HG02884 (cell line): ENCODE measurements around the gene DIPK1A.

ENCODE experiments used
- ATAC-seq: cut with Tn5 transposase; IDR thresholded peaks from one replicate; pipeline ENCODE4 v1.9.1; 2021; ENCODE audit warnings: mild to moderate bottlenecking, moderate library complexity; ENCODE audit not compliant: unreplicated experiment

DIPK1A gene

DNA sequence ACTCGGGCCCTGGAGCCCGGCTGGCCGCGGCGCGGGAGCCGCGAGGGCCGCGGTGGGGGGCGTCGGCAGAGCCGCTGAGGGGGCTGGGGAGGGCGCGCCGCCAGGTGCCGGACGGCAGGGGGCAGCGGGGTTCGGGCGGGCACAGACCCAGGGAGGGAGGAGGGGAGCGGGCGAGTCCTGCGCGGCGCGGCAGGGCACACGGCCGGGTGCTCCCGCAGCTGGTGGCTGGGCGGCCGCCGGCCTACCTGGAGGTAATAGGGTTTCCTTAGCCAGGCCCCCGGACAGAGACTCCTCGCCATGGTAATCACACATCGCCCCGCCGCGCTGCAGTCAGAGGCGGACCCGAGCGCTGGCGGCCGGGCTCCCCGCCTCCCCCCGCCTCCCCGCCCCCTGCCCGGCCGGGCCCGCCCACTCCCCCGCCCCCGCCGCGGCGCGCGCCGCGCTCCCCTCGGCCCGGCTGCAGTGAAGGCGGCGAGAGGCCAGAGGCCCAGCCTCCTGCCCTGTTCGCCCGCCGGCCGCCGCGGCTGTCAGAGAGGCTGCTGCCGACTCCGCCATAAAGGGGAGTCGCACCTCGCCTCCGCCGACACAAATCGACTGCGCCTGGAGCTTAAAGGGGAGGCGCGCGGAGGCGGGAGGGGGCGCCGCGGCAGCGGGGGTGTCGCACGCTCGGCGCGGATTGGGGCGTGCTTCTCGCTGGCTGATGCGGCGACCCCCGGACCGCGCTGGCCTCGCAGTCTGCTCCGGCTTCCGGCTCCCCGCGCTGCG is at the start of gene DIPK1A:
DIPK1A (minus strand) TSS at position 332 of the 765 bp plus-strand sequence; CDS start at position 299, 33 bp downstream.
- ATAC-seq = peak; percentile 24

DNA sequence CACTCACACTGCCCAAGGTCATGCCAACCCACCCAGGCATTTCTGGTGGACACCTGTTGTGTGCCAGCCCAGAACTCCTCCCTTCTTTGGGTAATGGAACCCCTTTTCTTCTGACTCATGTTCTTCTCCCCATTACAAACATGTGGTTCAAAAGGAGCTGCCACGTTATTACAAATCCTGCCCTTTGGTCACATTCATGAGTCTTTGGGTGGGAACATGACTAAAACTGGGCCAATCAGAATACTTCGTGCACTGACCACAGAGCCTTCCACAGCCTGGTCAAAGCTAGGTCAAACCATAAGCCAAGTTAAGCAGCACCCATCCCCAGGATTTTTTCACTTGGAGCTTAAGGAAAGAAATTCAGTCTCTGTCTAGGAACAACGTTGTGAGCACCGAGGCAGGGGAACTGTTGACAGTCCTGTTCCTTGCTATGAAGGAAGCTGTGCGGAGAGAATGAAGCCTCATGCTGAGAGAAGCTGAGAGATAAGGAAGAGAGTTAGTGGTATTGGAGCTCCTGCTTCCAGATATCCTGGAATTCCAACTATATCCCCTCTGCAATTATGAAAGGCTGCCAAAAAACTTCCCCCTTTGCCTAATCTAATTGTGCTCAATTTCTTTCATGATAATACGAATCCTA is 46.8 kb upstream of the DIPK1A start:
- no peak for ATAC-seq

DNA sequence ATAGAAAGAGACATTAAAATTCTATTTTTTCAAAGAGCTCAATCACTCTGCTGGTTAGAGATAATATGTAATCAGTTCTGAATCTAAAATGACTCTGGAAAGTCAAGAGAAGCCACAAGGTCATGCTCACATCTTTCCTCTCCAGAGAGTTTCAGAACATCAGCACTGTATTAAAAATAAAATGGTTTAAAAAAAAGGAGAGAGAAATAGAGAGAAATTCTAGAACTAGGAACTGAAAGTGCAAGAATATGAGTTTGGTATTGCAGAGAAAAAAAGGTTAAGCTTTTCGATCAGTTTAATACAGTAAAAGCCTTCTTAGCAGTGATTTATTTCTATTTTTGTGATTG is 44.0 kb upstream of the DIPK1A start:
- ATAC-seq = no peak

- no peak for ATAC-seq
These were observed 43.4 kb upstream of the DIPK1A start for GRCh38 chr1:93004566-93005251.

- ATAC-seq = no peak
These were observed 42.7 kb upstream of the DIPK1A start for GRCh38 chr1:93003981-93004380.

- ATAC-seq = no peak
These were observed 41.5 kb upstream of the DIPK1A start for GRCh38 chr1:93002781-93003180.

- no peak for ATAC-seq
These were observed 40.6 kb upstream of the DIPK1A start for GRCh38 chr1:93001893-93002292.

- no peak for ATAC-seq
These were observed 39.5 kb upstream of the DIPK1A start for GRCh38 chr1:93000751-93001175.

DNA sequence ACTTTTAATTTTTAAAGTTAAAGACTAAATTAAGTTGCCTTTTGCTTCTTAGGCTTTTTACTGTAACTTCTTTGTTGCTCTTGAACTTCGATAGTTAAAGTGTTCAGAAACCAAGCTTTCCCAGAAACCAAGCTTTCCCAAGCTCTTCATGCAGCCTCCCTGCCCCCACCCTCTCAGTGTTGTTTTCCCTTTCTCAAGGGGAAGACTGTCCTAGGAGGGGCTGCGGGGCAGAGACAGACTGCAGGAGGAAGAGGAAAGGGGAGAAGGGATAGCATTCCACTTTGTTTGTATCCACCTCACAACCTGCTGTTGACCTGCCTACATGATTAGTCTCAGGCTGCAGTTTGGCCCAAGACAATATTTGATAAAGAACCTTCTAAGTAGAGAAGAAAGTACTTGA is 39.0 kb upstream of the DIPK1A start:
- no peak for ATAC-seq

DNA sequence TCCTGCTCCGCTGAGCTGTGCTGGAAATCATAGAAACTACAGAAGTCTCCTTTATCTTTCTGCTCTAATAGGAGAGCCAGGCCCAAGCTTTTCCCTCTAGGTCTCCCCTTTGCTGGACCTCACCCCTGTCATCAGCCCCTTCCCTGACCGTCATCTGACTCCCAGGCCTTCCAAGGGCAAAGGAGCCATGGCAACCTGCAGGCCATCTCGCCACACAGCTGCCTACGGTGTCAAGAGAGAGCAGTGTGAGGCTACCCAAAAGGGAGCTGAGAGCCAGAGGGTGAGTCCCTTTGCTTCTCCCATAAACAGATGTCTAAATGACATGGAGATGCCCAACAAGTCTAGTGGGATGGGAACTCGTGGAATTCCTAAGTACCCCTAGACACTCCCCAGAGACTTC is 37.6 kb upstream of the DIPK1A start:
- no peak for ATAC-seq

GRCh38 chr1:92995441-92996430 is 34.5 kb upstream of the DIPK1A start:
- ATAC-seq = no peak

DNA sequence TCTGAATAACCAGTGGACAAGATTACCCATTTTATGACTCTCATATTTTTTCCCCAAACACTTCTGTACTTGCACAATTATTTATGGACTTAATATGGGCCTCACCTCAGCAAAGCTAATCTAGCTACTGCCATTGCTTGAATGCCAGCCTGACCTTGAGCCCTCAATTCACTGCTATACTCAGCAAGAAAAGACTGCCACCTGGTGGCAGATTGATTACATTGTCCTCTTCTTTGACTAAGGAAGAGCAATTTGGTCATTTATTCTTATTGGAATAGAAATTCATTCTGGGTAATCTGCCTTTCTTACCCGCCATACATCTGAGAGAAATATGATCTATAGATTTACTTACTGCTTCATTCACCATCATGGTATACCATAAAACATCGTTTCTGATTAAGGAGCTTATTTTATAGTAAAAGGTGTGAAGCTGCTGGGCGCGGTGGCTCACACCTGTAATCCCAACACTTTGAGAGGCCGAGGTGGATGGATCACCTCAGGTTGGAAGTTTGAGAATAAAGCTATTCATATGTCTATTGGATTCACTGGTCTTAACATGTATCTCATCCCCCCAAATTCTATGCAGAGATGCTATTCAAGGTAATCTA is 32.9 kb upstream of the DIPK1A start:
- ATAC-seq = peak; percentile 80

DNA sequence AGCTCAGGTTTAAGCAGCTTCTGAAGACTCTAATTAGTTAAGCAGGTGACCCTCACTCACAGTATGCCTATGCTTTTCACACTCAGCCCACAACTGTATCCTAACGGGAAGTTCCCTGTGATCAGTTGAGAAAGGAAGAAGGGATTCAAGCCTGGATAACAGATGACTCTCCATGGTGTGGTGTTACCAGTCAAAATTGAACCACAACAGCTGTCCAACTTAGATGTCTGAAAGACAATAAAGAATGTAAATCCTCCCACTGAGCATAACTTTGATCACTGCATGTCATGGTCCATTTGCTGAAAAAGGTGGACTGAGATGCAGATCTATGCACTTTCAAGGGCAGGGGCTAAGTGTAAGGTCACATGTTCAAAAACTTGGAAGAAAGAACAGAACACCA is 32.3 kb upstream of the DIPK1A start:
- no peak for ATAC-seq

DNA sequence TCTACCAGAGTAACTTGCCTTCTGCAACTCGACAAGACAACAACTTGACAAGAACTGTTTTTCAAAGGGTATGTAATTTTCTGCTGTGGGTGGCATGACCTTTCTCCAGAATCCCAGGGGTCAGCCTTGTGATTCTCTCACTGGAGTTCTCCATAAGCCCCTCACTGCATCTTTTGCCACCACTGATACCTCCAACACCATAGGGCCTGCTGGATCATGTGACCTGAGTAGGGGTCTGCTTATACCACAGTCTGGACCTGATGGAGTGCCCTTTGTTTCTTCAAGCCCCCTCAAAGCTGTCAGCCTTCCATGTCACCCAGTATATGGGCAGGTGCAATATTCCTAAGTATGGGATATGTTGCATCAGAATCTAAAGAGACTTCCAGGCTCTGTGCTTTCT is 31.6 kb upstream of the DIPK1A start:
- no peak for ATAC-seq

DNA sequence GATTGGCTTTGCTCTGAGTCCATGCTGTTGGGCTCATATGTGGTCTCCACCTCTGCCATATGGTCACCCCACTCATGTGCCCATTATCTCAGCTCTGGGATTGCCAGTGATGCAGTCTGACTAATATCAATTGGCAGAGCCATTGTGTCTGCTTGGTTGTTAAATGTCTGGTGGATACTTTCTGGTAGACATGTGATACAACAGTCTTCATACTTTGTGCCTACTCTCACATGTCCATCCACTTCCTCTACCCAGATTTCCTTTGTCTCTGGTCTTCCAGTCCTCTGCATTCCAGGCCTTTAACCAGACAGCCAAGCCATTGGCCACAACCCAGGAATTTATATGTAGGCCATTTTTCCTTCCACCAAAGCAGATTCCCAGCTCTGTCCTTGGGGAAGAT is 30.8 kb upstream of the DIPK1A start:
- ATAC-seq = no peak

- no peak for ATAC-seq
These were observed 29.6 kb upstream of the DIPK1A start for GRCh38 chr1:92990828-92991227.

- ATAC-seq = no peak
These were observed 28.8 kb upstream of the DIPK1A start for GRCh38 chr1:92989936-92990583.

GRCh38 chr1:92989253-92989652 is 28.0 kb upstream of the DIPK1A start:
- no peak for ATAC-seq

- ATAC-seq = no peak
These were observed 26.2 kb upstream of the DIPK1A start for GRCh38 chr1:92987462-92987861.

DNA sequence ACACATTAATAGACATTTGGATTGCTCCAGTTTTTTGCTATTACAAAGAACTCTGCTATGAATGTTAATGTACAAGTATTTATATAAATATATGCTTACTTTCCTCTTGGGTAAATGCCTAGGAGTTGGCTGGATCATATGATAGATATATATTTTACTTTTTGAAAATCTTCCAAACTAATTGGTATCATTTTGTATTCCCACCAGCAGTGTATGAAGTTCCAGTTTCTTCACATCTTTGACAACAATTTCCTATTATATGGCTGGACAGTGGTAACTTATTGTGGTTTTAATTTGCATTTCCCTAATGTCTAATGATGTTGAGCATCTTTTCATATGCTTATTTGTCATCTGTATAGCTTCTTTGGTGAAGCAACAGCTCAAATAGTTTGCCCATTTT is 23.8 kb upstream of the DIPK1A start:
- no peak for ATAC-seq
